PC-9 (cell line): ENCODE results near the gene GALNT9. TPM values are rescaled to one million over a fixed set of nuclear protein-coding genes. Genes with fewer than 3 reads are reported as not detected.
A peak's percentile ranks its signal among the peaks of the same experiment; 100 is the strongest.

Source experiments
- BruUV-seq: library from RNA; stranded (reverse); fragments of 400-500 nt; replicated peaks from 2 replicates; lab custom pipeline; 2021; lab: Mats Ljungman, UMichigan
- CTCF ChIA-PET: fragments of 300-600 bp; sonication (Branson Sonifier 250); formaldehyde crosslinking; loops from one replicate; lab custom pipeline; 2022; ENCODE audit warnings: antibody characterized with exemption; lab: Charles Lee
- POLR2A ChIA-PET: fragments of 300-600 bp; sonication (Branson Sonifier 250); formaldehyde crosslinking; loops from one replicate; lab custom pipeline; 2022; ENCODE audit warnings: antibody characterized with exemption; ENCODE audit not compliant: unreplicated experiment; lab: Charles Lee
- DNase-seq, 2 experiments: peaks; one replicate each; pipeline versions ENCODE4 v3.0.0 to v3.0.0-alpha.2; 2015 to 2022; ENCODE audit warnings: mixed read lengths in 1 of 2
- H2AFZ ChIP-seq: fragments of 200-600 bp; sonication (generic); 2 replicates; pipeline ENCODE4 v1.8.1; 2017; ENCODE audit warnings: antibody characterized with exemption
- H3F3A ChIP-seq: fragments of 200-600 bp; sonication (generic); 2 replicates; pipeline ENCODE4 v1.8.1; 2017; ENCODE audit warnings: antibody characterized with exemption, mild to moderate bottlenecking, low read depth; ENCODE audit not compliant: insufficient read depth
- H3K27ac ChIP-seq: fragments of 200-600 bp; sonication (generic); 2 replicates; pipeline ENCODE4 v1.6.1; 2016; ENCODE audit warnings: mixed run types
- H3K27me3 ChIP-seq: fragments of 200-600 bp; sonication (generic); 2 replicates; pipeline ENCODE4 v1.6.1; 2016; ENCODE audit warnings: low read depth, mixed run types; ENCODE audit not compliant: insufficient read depth
- H3K36me3 ChIP-seq: fragments of 200-600 bp; sonication (generic); 2 replicates; pipeline ENCODE4 v1.6.1; 2016; ENCODE audit warnings: low read depth, mixed run types
- H3K4me1 ChIP-seq: fragments of 200-600 bp; sonication (generic); replicated peaks from 2 replicates; pipeline ENCODE4 v1.6.1; 2016; ENCODE audit warnings: mixed run types; ENCODE audit not compliant: insufficient read depth
- H3K4me2 ChIP-seq: fragments of 200-600 bp; sonication (generic); 2 replicates; pipeline ENCODE4 v1.6.1; 2017; ENCODE audit warnings: mixed run types
- H3K4me3 ChIP-seq: fragments of 200-600 bp; sonication (generic); 2 replicates; pipeline ENCODE4 v1.6.1; 2016; ENCODE audit warnings: mixed run types
- H3K79me2 ChIP-seq: fragments of 200-600 bp; sonication (generic); 2 replicates; pipeline ENCODE4 v1.6.1; 2017; ENCODE audit warnings: low read depth, mixed run types
- H3K9me2 ChIP-seq: fragments of 200-600 bp; sonication (generic); 2 replicates; pipeline ENCODE4 v1.8.1; 2017; ENCODE audit warnings: mild to moderate bottlenecking; ENCODE audit not compliant: insufficient read depth
- H3K9me3 ChIP-seq: fragments of 200-600 bp; sonication (generic); 2 replicates; pipeline ENCODE4 v1.8.1; 2016; ENCODE audit warnings: low read depth; ENCODE audit not compliant: insufficient read depth
- H4K20me1 ChIP-seq: fragments of 200-600 bp; sonication (generic); 2 replicates; pipeline ENCODE4 v1.8.1; 2017; ENCODE audit not compliant: insufficient read depth
- EZH2 ChIP-seq: fragments of 200-600 bp; sonication (generic); IDR thresholded peaks from 2 replicates; pipeline ENCODE4 v1.8.0; 2017; ENCODE audit warnings: antibody characterized with exemption, low read depth
- intact Hi-C: fragments of 100-400 bp; cut with micrococcal nuclease; formaldehyde crosslinking; loops from one replicate; pipeline ENCODE4 v1.10.0; 2022; ENCODE audit not compliant: unreplicated experiment
- total RNA-seq: library from RNA; stranded (reverse); gene quantifications from 2 replicates; pipeline ENCODE4 v1.2.3, GENCODE V29; 2021
- TF ChIP-seq, protein P1 (sequence below): fragments of 200-600 bp; sonication (generic); conservative IDR thresholded peaks from 2 replicates; pipeline ENCODE4 v1.6.1; 2017; ENCODE audit warnings: mixed run types, antibody characterized with exemption, mild to moderate bottlenecking, moderate library complexity

GALNT9 gene
- total RNA-seq, 1 experiment from 2014 or later: 11.2 TPM

DNA sequence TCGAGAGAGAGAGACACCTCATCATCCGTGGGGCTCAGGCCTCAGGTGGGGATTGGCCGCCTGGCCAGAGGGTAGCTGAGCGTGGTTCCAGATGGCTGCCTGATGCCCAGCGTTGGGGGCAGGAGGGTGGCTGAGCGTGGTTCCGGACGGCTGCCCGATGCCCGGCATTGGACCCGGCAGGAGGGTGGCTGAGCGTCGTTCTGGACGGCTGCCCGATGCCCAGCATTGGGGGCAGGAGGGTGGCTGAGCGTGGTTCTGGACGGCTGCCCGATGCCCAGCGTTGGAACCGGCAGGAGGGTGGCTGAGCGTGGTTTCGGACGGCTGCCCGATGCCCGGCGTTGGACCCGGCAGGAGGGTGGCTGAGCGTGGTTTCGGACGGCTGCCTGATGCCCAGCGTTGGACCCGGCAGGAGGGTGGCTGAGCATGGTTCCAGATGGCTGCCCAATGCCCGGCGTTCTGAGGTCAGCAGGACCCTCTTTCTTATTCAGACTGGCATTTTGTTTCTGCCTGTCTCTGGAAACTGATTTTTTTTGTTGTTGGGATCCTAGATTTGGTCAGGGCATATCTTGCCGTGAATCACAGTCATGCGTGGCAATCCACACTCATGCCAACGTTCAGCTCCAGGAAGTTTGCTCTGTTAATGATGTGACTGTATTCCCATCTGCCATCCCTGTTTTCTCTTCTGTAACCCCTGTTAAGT lies 40.7 kb downstream of the GALNT9 start:
- intact Hi-C loops: loop anchor here (1.0 to 5.0 kb wide), 3 partner anchors 45 to 104 kb away; no protein-coding TSS in a partner anchor
- no peaks in the 10 kb centered on the region for H3K36me3 ChIP-seq
- BruUV-seq: no TSS peak
- peaks cover 31% of the 10 kb centered on the region for H3K27me3 ChIP-seq
- no peak overlapping the region for H3K4me3 ChIP-seq
- H3F3A ChIP-seq: peaks cover 23% of the 10 kb centered on the region; the same call in 1 of the 2 replicates
- H2AFZ ChIP-seq: no peak overlapping the region
- POLR2A ChIA-PET: interaction anchor here (0.6 to 0.7 kb wide), 2 partner anchors 43 to 99 kb away, joined by 4 to 6 read pairs; no protein-coding TSS in a partner anchor
- no peak overlapping the region for H3K4me2 ChIP-seq
- H3K79me2 ChIP-seq: no peaks in the 10 kb centered on the region
- H3K9me2 ChIP-seq: no peaks in the 10 kb centered on the region
- TF ChIP-seq EZH2: no peak
- TF ChIP-seq, protein P1, sequence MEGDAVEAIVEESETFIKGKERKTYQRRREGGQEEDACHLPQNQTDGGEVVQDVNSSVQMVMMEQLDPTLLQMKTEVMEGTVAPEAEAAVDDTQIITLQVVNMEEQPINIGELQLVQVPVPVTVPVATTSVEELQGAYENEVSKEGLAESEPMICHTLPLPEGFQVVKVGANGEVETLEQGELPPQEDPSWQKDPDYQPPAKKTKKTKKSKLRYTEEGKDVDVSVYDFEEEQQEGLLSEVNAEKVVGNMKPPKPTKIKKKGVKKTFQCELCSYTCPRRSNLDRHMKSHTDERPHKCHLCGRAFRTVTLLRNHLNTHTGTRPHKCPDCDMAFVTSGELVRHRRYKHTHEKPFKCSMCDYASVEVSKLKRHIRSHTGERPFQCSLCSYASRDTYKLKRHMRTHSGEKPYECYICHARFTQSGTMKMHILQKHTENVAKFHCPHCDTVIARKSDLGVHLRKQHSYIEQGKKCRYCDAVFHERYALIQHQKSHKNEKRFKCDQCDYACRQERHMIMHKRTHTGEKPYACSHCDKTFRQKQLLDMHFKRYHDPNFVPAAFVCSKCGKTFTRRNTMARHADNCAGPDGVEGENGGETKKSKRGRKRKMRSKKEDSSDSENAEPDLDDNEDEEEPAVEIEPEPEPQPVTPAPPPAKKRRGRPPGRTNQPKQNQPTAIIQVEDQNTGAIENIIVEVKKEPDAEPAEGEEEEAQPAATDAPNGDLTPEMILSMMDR: no peak
- CTCF ChIA-PET: no interaction called here
- DNase-seq: no peak
- H4K20me1 ChIP-seq: no peaks in the 10 kb centered on the region
- peaks cover 28% of the 10 kb centered on the region for H3K4me1 ChIP-seq
- H3K27ac ChIP-seq: no peak overlapping the region
- H3K9me3 ChIP-seq: no peaks in the 10 kb centered on the region; the same call in 1 of the 2 replicates

DNA sequence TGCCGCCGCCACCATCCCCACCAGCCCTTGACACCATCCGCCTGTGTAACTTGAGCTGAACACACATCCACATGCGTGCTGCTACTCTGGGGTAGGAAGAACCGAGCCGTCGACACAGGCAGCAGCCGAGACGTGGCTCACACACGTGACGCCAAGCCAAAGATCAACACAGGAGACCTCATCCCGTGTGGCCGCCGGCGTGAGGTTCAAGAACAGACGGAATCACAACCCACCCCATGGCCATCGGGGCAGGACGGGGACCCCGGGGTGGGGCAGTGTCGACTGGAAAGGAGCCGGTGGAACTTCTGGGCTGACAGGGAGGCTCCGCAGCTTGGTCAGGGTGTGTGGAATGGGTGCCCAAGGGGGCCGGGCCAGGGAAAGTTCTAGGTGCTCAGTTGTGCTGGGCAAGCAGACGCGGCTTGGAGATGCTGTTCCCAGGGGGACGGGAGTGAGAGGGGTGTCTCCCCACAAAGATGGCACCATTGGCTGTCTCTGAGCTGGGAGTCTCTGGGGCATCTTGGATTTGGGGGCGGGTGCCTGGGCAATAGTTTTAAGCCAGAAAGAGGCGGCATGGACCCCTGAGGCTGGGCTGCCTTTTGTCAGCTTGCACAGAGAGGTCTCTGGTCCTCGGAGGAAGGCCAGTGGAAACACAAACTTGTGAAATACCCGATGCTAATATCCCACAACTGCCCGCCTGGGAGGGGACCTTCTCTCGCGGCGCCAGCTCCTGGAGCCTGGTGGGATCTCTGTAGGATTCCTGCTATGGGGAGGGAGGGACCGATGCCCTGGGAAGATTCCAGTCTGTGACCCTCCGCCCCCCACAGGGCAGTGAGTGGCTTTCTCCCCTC lies 41.8 kb downstream of the GALNT9 start:
- Histone ChIP-seq H3K27ac (no peak overlapping the region), H3K9me2 (no peaks in the 10 kb centered on the region), H3F3A (peaks cover 23% of the 10 kb centered on the region; the same call in 1 of the 2 replicates), H3K79me2 (no peaks in the 10 kb centered on the region), H4K20me1 (no peaks in the 10 kb centered on the region; the same call in 1 of the 2 replicates), H3K4me2 (no peak overlapping the region), H2AFZ (no peak overlapping the region), H3K4me1 (peaks cover 28% of the 10 kb centered on the region), H3K36me3 (no peaks in the 10 kb centered on the region), H3K9me3 (no peaks in the 10 kb centered on the region; the same call in 1 of the 2 replicates), H3K4me3 (no peak overlapping the region), H3K27me3 (peaks cover 20% of the 10 kb centered on the region)
- ChIA-PET POLR2A (interaction anchor here (0.6 kb wide), 1 partner anchor 44 kb away, joined by 6 read pairs; no protein-coding TSS in a partner anchor), CTCF (no interaction called here)
- TF ChIP-seq EZH2: no peak
- TF ChIP-seq, protein P1: no peak
- DNase-seq: no peak
- intact Hi-C loops: loop anchor here (5.0 kb wide), 2 partner anchors 65 to 105 kb away; no protein-coding TSS in a partner anchor
- TSS peak; percentile 72 for BruUV-seq

GRCh38 chr12:132286912-132287311 lies 42.5 kb downstream of the GALNT9 start:
- no peak overlapping the region for H3K4me3 ChIP-seq
- ChIA-PET POLR2A (interaction anchor here (0.6 kb wide), 1 partner anchor 110 kb away, joined by 5 read pairs; no protein-coding TSS in a partner anchor), CTCF (no interaction called here)
- no peak overlapping the region for H3K4me2 ChIP-seq
- no peak overlapping the region for H3K27ac ChIP-seq
- no peaks in the 10 kb centered on the region; the same call in 1 of the 2 replicates for H3K9me3 ChIP-seq
- DNase-seq: peak; percentile 65 to 84
- no peaks in the 10 kb centered on the region for H3K36me3 ChIP-seq
- H4K20me1 ChIP-seq: no peaks in the 10 kb centered on the region; the same call in 1 of the 2 replicates
- intact Hi-C loops: loop anchor here (5.0 kb wide), 2 partner anchors 65 to 105 kb away; no protein-coding TSS in a partner anchor
- H3F3A ChIP-seq: peaks cover 23% of the 10 kb centered on the region; the same call in 1 of the 2 replicates
- no peak overlapping the region for H2AFZ ChIP-seq
- TF ChIP-seq, protein P1: no peak
- TF ChIP-seq EZH2: no peak
- H3K27me3 ChIP-seq: peaks cover 14% of the 10 kb centered on the region; the same call in 1 of the 2 replicates
- no TSS peak for BruUV-seq
- no peaks in the 10 kb centered on the region for H3K79me2 ChIP-seq
- peaks cover 28% of the 10 kb centered on the region for H3K4me1 ChIP-seq
- H3K9me2 ChIP-seq: no peaks in the 10 kb centered on the region
